ENCODE data around the gene OSBPL10.

GRCh38 chr3:31652296-31652695, 328.8 kb downstream of the OSBPL10 start:
- TF ChIP-seq, protein P1, sequence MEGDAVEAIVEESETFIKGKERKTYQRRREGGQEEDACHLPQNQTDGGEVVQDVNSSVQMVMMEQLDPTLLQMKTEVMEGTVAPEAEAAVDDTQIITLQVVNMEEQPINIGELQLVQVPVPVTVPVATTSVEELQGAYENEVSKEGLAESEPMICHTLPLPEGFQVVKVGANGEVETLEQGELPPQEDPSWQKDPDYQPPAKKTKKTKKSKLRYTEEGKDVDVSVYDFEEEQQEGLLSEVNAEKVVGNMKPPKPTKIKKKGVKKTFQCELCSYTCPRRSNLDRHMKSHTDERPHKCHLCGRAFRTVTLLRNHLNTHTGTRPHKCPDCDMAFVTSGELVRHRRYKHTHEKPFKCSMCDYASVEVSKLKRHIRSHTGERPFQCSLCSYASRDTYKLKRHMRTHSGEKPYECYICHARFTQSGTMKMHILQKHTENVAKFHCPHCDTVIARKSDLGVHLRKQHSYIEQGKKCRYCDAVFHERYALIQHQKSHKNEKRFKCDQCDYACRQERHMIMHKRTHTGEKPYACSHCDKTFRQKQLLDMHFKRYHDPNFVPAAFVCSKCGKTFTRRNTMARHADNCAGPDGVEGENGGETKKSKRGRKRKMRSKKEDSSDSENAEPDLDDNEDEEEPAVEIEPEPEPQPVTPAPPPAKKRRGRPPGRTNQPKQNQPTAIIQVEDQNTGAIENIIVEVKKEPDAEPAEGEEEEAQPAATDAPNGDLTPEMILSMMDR (IDR thresholded peaks at IDR 0.05), result no peak
- no peak for TF ChIP-seq POLR2A (IDR thresholded peaks at IDR 0.05)

Data from stomach (tissue), 4 donors.